Liver (tissue), 9 donors: ENCODE measurements around the gene RNFT2. TPM values are rescaled to one million over a fixed set of nuclear protein-coding genes. Genes with fewer than 3 reads are reported as not detected.

Experiments
- DNase-seq: peaks from one replicate; pipeline ENCODE4 v3.0.0-alpha.2; 2017; ENCODE audit warnings: low spot score
- H3K27ac ChIP-seq, 2 donors: one replicate each; pipeline ENCODE4 v1.7.0; 2013; ENCODE audit warnings: inconsistent platforms in 2 of 2, low read length in 2 of 2, control low read depth in 1 of 2, low read depth in 1 of 2, mild to moderate bottlenecking in 1 of 2
- H3K27me3 ChIP-seq, 4 donors: one replicate each; pipeline versions ENCODE4 v1.6.1 to v1.7.0; 2013; ENCODE audit warnings: low read length in 3 of 4, inconsistent platforms in 1 of 4, mild to moderate bottlenecking in 1 of 4, moderate library complexity in 1 of 4; ENCODE audit not compliant: control insufficient read depth in 4 of 4, insufficient read depth in 4 of 4
- H3K36me3 ChIP-seq, 4 donors: one replicate each; pipeline versions ENCODE4 v1.6.1 to v1.7.0; 2013; ENCODE audit warnings: low read length in 3 of 4, mild to moderate bottlenecking in 3 of 4, low read depth in 1 of 4, moderate library complexity in 1 of 4; ENCODE audit not compliant: control insufficient read depth in 4 of 4, insufficient read depth in 3 of 4
- H3K4me1 ChIP-seq, 4 donors: one replicate each; pipeline versions ENCODE4 v1.6.1 to v1.7.0; 2013; ENCODE audit warnings: low read length in 3 of 4, mild to moderate bottlenecking in 3 of 4, moderate library complexity in 1 of 4; ENCODE audit not compliant: control insufficient read depth in 4 of 4, insufficient read depth in 4 of 4
- H3K4me3 ChIP-seq, 3 donors: one replicate each; pipeline versions ENCODE4 v1.6.1 to v1.7.0; 2013; ENCODE audit warnings: low read length in 3 of 3, control low read depth in 1 of 3, low read depth in 1 of 3, mild to moderate bottlenecking in 1 of 3
- H3K9ac ChIP-seq, 2 donors: one replicate each; pipeline ENCODE4 v1.7.0; 2013; ENCODE audit warnings: low read length in 2 of 2, mild to moderate bottlenecking in 2 of 2, moderate library complexity in 2 of 2, control low read depth in 1 of 2, low read depth in 1 of 2
- H3K9me3 ChIP-seq, 4 donors: one replicate each; pipeline versions ENCODE4 v1.6.1 to v1.7.0; 2013; ENCODE audit warnings: low read length in 3 of 4; ENCODE audit not compliant: control insufficient read depth in 4 of 4
- EGR1 ChIP-seq, 2 donors: IDR thresholded peaks; 2 replicates each; pipeline ENCODE4 v1.6.1; 2016 to 2018; ENCODE audit warnings: antibody characterized with exemption in 2 of 2, low read depth in 2 of 2
- FOXA2 ChIP-seq: IDR thresholded peaks from 2 replicates; pipeline ENCODE4 v1.6.1; 2016; ENCODE audit warnings: antibody characterized with exemption
- GABPA ChIP-seq, 2 donors: IDR thresholded peaks in 1 of 2; conservative IDR thresholded peaks in 1 of 2; 2 replicates each; pipeline ENCODE4 v1.6.1; 2016; ENCODE audit warnings: antibody characterized with exemption in 2 of 2, mild to moderate bottlenecking in 1 of 2, moderate library complexity in 1 of 2
- HNF4G ChIP-seq: IDR thresholded peaks from 2 replicates; pipeline ENCODE4 v1.6.1; 2016; ENCODE audit warnings: antibody characterized with exemption
- JUND ChIP-seq, 2 donors: IDR thresholded peaks; 2 replicates each; pipeline ENCODE4 v1.6.1; 2016; ENCODE audit warnings: antibody characterized with exemption in 2 of 2
- RAD21 ChIP-seq, 2 donors: IDR thresholded peaks; 2 replicates each; pipeline ENCODE4 v1.6.1; 2016; ENCODE audit warnings: antibody characterized with exemption in 2 of 2, mild to moderate bottlenecking in 2 of 2
- RXRA ChIP-seq, 2 donors: IDR thresholded peaks; 2 replicates each; pipeline ENCODE4 v1.6.1; 2017 to 2018; ENCODE audit warnings: antibody characterized with exemption in 2 of 2, mild to moderate bottlenecking in 1 of 2
- SP1 ChIP-seq: IDR thresholded peaks from 2 replicates; pipeline ENCODE4 v1.6.1; 2018; ENCODE audit warnings: antibody characterized with exemption, mild to moderate bottlenecking
- TAF1 ChIP-seq: conservative IDR thresholded peaks from 2 replicates; pipeline ENCODE4 v1.6.1; 2016; ENCODE audit warnings: antibody characterized with exemption, mild to moderate bottlenecking
- YY1 ChIP-seq: IDR thresholded peaks from 2 replicates; pipeline ENCODE4 v1.6.1; 2016; ENCODE audit warnings: antibody characterized with exemption, mild to moderate bottlenecking
- WGBS: extraction: QIAGEN DNeasy Blood & Tissue Kit; methylation state at CpG from one replicate; pipeline ENCODE4 v1.1.7; 2013; 5-methylcytosine and 5-hydroxymethylcytosine counted together
- polyA plus RNA-seq, 2 donors: library from polyadenylated mRNA; stranded (reverse) in 1 of 2; unstranded in 1 of 2; fragments of 200-250 nt in 1 of 2; fragments of >200 nt in 1 of 2; fragmentation: Nextera tagmentation in 1 of 2; extraction: Ambion mirVana in 1 of 2; gene quantifications; one replicate each; pipeline versions ENCODE4 v1.2.1 to v1.2.3, GENCODE V29; 2013 to 2015
- total RNA-seq, 2 donors: library from RNA; depleted of rRNA; stranded (reverse); fragments of >200 nt; gene quantifications; one replicate each; pipeline ENCODE4 v1.2.3, GENCODE V29; 2014
- TF ChIP-seq, protein P1 (sequence below): IDR thresholded peaks from 2 replicates; pipeline ENCODE4 v1.6.1; 2016; ENCODE audit warnings: antibody characterized with exemption
- TF ChIP-seq, protein P2 (sequence below): IDR thresholded peaks from 2 replicates; pipeline ENCODE4 v1.6.1; 2016; ENCODE audit warnings: antibody characterized with exemption, mild to moderate bottlenecking
- donor health status: healthy.
- donor health status: healthy.
- donor health status: healthy.
- donor health status: healthy.
- donor health status: healthy.

The RNFT2 gene
- total and polyA plus RNA-seq, 4 donors: 0.13 to 1.4 (median 0.19) TPM

DNA sequence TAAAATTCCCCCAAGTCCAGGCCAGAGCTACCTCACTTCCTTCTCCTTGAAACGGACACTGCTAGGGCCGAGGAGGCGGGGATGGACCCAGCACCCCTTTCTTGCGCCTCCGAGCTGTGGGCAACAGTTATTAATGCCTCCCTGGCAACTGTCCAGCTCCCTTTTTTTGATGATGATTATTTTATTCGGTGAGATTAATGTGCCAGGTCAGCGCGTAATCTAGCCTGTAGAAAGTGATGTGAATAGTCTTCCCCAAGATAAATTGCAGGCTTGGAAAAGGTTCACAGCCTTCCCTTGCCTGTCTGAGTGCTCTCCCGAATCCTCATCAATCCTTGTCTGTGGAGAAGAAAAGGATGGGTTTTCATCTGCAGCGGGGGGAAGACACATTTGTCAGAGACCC, 54.3 kb downstream of the RNFT2 start:
- TF ChIP-seq YY1 (no peak), JUND (IDR thresholded peaks at IDR 0.05) (no peak), RAD21 (IDR thresholded peaks at IDR 0.05) (no peak), FOXA2 (no peak), EGR1 (IDR thresholded peaks at IDR 0.05; ENCODE audit: low read depth in 2 of 2) (no peak)
- TF ChIP-seq, protein P1, sequence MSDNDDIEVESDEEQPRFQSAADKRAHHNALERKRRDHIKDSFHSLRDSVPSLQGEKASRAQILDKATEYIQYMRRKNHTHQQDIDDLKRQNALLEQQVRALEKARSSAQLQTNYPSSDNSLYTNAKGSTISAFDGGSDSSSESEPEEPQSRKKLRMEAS: no peak
- no peak for DNase-seq
- H3K27me3 ChIP-seq: no peaks in the 10 kb centered on the region
- no peak overlapping the region for H3K9ac ChIP-seq
- no peak overlapping the region for H3K27ac ChIP-seq
- H3K9me3 ChIP-seq: no peaks in the 10 kb centered on the region
- H3K4me3 ChIP-seq: no peak overlapping the region
- H3K4me1 ChIP-seq: no peaks in the 10 kb centered on the region
- no peaks in the 10 kb centered on the region for H3K36me3 ChIP-seq
- 96% methylated on average over 10 of the region's 10 CpGs for WGBS

DNA sequence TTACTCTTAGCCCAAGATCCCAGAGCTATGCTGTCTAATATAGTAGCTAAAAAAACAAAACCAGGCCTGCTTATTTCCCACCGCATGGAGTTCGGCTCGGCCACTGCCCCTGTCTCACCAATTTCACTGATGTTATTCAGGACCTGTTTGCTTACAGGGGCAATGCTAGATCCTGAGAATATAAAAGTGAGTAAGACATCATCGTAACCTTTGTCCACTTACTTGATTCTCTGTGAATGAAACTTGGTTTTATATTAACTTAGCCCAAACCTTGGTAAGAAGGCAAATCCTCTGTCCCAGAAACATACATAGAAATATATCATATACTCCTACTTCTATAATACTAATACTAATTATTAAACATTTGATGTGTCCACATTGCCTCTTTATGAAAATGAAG, 56.6 kb downstream of the RNFT2 start:
- Histone ChIP-seq H3K4me3 (no peak overlapping the region), H3K27ac (no peak overlapping the region), H3K27me3 (no peaks in the 10 kb centered on the region), H3K4me1 (no peaks in the 10 kb centered on the region), H3K36me3 (no peaks in the 10 kb centered on the region), H3K9me3 (peaks cover 0 to 6% (median 2%) of the 10 kb centered on the region in 4 donors), H3K9ac (no peak overlapping the region)
- 84% methylated on average over 4 of the region's 4 CpGs for WGBS
- DNase-seq: no peak
- TF ChIP-seq TAF1 (no peak), RXRA (IDR thresholded peaks at IDR 0.05) (no peak)

DNA sequence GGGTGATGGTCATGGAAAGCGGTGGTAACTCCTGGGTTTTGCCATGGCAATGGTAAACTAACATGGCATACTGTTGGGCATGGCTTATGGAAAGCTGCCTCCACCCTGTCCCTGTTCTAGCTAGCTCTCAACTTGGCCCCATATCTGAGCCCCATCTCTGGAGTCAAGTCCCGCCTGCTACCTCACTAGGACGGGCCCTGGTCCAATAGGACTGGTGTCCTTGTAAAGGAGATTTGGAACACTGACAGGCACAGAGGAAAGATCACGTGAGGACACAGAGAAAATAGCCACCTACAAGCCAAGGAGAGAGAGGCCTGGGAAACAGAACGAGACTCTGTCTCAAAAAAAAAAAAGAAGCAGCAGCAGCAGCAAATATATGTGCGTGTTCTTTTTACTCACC, 59.8 kb downstream of the RNFT2 start:
- WGBS: 96% methylated on average over 6 of the region's 6 CpGs
- no peak for DNase-seq
- H3K4me3 ChIP-seq: no peak overlapping the region

DNA sequence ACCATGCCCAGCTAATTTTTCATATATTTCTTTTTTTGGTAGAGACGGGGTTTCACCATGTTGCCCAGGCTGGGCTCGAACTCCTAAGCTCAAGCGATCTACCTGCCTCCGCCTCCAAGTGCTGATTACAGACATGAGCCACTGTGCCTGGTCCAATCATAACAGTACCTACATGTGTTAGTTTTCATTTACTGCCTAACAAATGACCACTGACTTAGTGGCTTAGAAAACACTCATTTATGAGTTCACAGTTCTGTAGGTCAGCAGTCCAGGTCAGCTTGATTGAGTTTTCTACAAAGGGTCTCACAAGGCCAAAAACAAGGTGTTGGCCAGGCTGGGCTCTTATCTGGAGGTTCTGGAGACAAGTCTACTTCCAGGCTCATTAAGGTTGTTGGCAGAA, 60.6 kb downstream of the RNFT2 start:
- 96% methylated on average over 4 of the region's 4 CpGs for WGBS
- no peak overlapping the region for H3K27ac ChIP-seq
- DNase-seq: no peak
- no peaks in the 10 kb centered on the region for H3K27me3 ChIP-seq
- TF ChIP-seq GABPA (IDR thresholded peaks at IDR 0.05 in 1 of 2, conservative IDR thresholded peaks at IDR 0.05 in 1 of 2) (no peak), RAD21 (IDR thresholded peaks at IDR 0.05) (no peak), HNF4G (no peak), EGR1 (IDR thresholded peaks at IDR 0.05; ENCODE audit: low read depth in 2 of 2) (no peak)
- TF ChIP-seq, protein P2, sequence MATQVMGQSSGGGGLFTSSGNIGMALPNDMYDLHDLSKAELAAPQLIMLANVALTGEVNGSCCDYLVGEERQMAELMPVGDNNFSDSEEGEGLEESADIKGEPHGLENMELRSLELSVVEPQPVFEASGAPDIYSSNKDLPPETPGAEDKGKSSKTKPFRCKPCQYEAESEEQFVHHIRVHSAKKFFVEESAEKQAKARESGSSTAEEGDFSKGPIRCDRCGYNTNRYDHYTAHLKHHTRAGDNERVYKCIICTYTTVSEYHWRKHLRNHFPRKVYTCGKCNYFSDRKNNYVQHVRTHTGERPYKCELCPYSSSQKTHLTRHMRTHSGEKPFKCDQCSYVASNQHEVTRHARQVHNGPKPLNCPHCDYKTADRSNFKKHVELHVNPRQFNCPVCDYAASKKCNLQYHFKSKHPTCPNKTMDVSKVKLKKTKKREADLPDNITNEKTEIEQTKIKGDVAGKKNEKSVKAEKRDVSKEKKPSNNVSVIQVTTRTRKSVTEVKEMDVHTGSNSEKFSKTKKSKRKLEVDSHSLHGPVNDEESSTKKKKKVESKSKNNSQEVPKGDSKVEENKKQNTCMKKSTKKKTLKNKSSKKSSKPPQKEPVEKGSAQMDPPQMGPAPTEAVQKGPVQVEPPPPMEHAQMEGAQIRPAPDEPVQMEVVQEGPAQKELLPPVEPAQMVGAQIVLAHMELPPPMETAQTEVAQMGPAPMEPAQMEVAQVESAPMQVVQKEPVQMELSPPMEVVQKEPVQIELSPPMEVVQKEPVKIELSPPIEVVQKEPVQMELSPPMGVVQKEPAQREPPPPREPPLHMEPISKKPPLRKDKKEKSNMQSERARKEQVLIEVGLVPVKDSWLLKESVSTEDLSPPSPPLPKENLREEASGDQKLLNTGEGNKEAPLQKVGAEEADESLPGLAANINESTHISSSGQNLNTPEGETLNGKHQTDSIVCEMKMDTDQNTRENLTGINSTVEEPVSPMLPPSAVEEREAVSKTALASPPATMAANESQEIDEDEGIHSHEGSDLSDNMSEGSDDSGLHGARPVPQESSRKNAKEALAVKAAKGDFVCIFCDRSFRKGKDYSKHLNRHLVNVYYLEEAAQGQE: no peak
- TF ChIP-seq, protein P1: no peak
- H3K36me3 ChIP-seq: no peaks in the 10 kb centered on the region
- H3K4me1 ChIP-seq: no peaks in the 10 kb centered on the region
- no peak overlapping the region for H3K9ac ChIP-seq
- peaks cover 0 to 6% (median 3%) of the 10 kb centered on the region in 4 donors for H3K9me3 ChIP-seq
- H3K4me3 ChIP-seq: no peak overlapping the region

More for the DNA sequence above, 59.8 kb downstream of the RNFT2 start:
- no peaks in the 10 kb centered on the region for H3K4me1 ChIP-seq
- no peaks in the 10 kb centered on the region for H3K27me3 ChIP-seq
- no peaks in the 10 kb centered on the region for H3K36me3 ChIP-seq
- no peak overlapping the region for H3K9ac ChIP-seq
- no peak overlapping the region for H3K27ac ChIP-seq
- no peak for TF ChIP-seq EGR1 (IDR thresholded peaks at IDR 0.05; ENCODE audit: low read depth in 2 of 2)
- no peak for TF ChIP-seq YY1
- TF ChIP-seq GABPA (IDR thresholded peaks at IDR 0.05 in 1 of 2, conservative IDR thresholded peaks at IDR 0.05 in 1 of 2): no peak
- TF ChIP-seq HNF4G: no peak
- no peak for TF ChIP-seq SP1
- TF ChIP-seq RXRA (IDR thresholded peaks at IDR 0.05): no peak
- TF ChIP-seq JUND (IDR thresholded peaks at IDR 0.05): no peak
- TF ChIP-seq, protein P1: no peak
- no peak for TF ChIP-seq TAF1
- peaks cover 0 to 6% (median 3%) of the 10 kb centered on the region in 4 donors for H3K9me3 ChIP-seq
